ENCODE results near the gene UNK. TPM values are rescaled to one million over a fixed set of nuclear protein-coding genes. Genes with fewer than 3 reads are reported as not detected.

UNK gene
- total and polyA plus RNA-seq, 2 of the 13 experiments (the other 11 are each of a cell fraction or from before 2014, with no cell fraction given), result 31.6 to 33.0 TPM

GRCh38 chr17:75843577-75844529 is 59.2 kb downstream of the UNK start, which contains the start of gene UNC13D (continued):
- TF ChIP-seq SNAPC4 (CRISPR knock-in tag; IDR thresholded peaks at IDR 0.05) (no peak), ZNF263 (CRISPR knock-in tag; IDR thresholded peaks at IDR 0.05) (peak; percentile 98), MYC (CRISPR knock-in tag; IDR thresholded peaks at IDR 0.05; ENCODE audit: borderline replicate concordance) (peak; percentile 46), TSC22D2 (CRISPR knock-in tag; IDR thresholded peaks at IDR 0.05; ENCODE audit: borderline replicate concordance) (peak; percentile 18; the same call in 1 of the 2 replicates), ZNF607 (CRISPR knock-in tag; IDR thresholded peaks at IDR 0.05; ENCODE audit: borderline replicate concordance) (no peak), ZNF580 (CRISPR knock-in tag; IDR thresholded peaks at IDR 0.05; ENCODE audit: borderline replicate concordance, low read depth) (peak; percentile 18; the same call in 1 of the 2 replicates), ZNF800 (CRISPR knock-in tag; IDR thresholded peaks at IDR 0.05) (peak; percentile 73; the same call in 1 of the 2 replicates), MTA1 (CRISPR knock-in tag; IDR thresholded peaks at IDR 0.05; ENCODE audit: borderline replicate concordance) (peak; percentile 66; the same call in 1 of the 2 replicates), ELF3 (CRISPR knock-in tag; IDR thresholded peaks at IDR 0.05) (peak; percentile 30; the same call in 1 of the 2 replicates), ARNT (IDR thresholded peaks at IDR 0.05) (no peak), ZNF605 (CRISPR knock-in tag; IDR thresholded peaks at IDR 0.05) (0 out of 2 replicates have a peak, but pooled peaks have one; percentile 26), NFE2L1 (CRISPR knock-in tag; IDR thresholded peaks at IDR 0.05; ENCODE audit: borderline replicate concordance) (peak; percentile 46; the same call in 1 of the 2 replicates), ZNF124 (CRISPR knock-in tag; IDR thresholded peaks at IDR 0.05) (peak; percentile 18; the same call in 1 of the 2 replicates), ZXDC (CRISPR knock-in tag; IDR thresholded peaks at IDR 0.05) (no peak), NFKB2 (CRISPR knock-in tag; IDR thresholded peaks at IDR 0.05; ENCODE audit: borderline replicate concordance) (peak; percentile 66; the same call in 1 of the 2 replicates), NONO (IDR thresholded peaks at IDR 0.05) (no peak), NONO (CRISPR knock-in tag; conservative IDR thresholded peaks at IDR 0.05) (peak; percentile 69), ZNF121 (CRISPR knock-in tag; IDR thresholded peaks at IDR 0.05) (no peak)

Data from HepG2 (cell line).